A549 treated with AZD2906 at 1 μM for 4 hours (cell line): ENCODE measurements around the gene DCLK2. TPM values are rescaled to one million over a fixed set of nuclear protein-coding genes. Genes with fewer than 3 reads are reported as not detected.

Experiments used
- total RNA-seq: library from RNA; stranded (reverse); fragments of 200-300 nt; extraction: Qiagen RNA extraction; gene quantifications from 5 replicates; pipeline ENCODE4 v1.2.3, GENCODE V29; 2022

DCLK2 gene
- 8.0 to 8.8 TPM (median 8.4 TPM) in 5 replicates for total RNA-seq

GRCh38 chr4:150078041-150078578, at the start of gene DCLK2:
DCLK2 (plus strand) TSS chr4:150078445; CDS start chr4:150079028, 583 bp downstream.

